ENCODE data around the gene RCOR3.
"Not testable (repeated sequence)": the region's sequence is repeated elsewhere in the genome, so short reads cannot be mapped to it uniquely, and the experiment has no call there.

DNA sequence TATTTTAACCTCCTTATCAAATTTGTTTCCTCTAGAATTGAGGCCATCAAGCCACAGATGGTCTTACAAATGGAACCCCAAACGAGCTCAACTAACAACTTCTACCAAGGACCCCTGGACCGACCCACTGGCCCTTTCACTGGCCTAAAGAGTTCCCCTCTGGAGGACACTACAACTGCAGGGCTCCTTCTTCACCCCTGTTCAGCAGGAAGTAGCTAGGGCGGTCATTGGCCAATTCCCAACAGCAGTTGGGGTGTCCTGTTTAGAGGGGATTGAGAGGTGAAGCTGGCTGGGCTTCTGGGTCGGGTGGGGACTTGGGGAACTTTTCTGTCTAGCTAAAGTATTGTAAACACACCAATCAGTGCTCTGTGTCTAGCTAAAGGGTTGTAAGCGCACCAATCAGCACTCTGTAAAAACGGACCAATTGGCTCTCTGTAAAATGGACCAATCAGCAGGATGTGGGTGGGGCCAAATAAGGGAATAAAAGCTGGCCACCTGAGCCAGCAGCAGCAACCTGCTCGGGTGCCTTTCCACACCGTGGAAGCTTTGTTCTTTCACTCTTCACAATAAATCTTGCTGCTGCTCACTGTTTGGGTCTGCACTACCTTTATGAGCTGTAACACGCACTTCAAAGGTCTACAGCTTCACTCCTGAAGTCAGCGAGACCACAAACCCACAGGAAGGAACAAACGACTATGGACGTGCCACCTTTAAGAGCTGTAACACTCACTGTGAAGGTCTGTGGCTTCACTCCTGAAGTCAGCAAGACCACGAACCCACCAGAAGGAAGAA, 30.4 kb upstream of the RCOR3 start:
- not testable (repeated sequence) for TF ChIP-seq CTCF (conservative IDR thresholded peaks at IDR 0.05; ENCODE audit: low read depth, low read length); EZH2 (IDR thresholded peaks at IDR 0.05; ENCODE audit: borderline replicate concordance, low read depth, low read length, poor library complexity, severe bottlenecking)

All from A673 (cell line).